T-helper 17 cell (primary cell): ENCODE data around the gene USP35. TPM values are rescaled to one million over a fixed set of nuclear protein-coding genes. Genes with fewer than 3 reads are reported as not detected.

Source experiments
- ATAC-seq: fragments of 150-1000 bp; cut with Tn5 transposase; 2 replicates; pipeline ENCODE4 v1.10.0; 2021; ENCODE audit warnings: mild to moderate bottlenecking, moderate library complexity
- DNase-seq, 3 donors: peaks; one replicate each; pipeline versions ENCODE4 v3.0.0 to v3.0.0-alpha.2; 2020 to 2021
- H3K9me3 ChIP-seq: one replicate; pipeline ENCODE4 v1.7.0; 2013; ENCODE audit warnings: low read length, mild to moderate bottlenecking; ENCODE audit not compliant: control insufficient read depth, poor library complexity, severe bottlenecking
- H3K27ac Mint-ChIP-seq: one replicate; pipeline ENCODE4 v1.8.0; 2022; ENCODE audit warnings: mild to moderate bottlenecking, moderate library complexity, mixed read lengths
- H3K27me3 Mint-ChIP-seq: one replicate; pipeline ENCODE4 v1.8.0; 2022; ENCODE audit warnings: mixed read lengths
- H3K36me3 Mint-ChIP-seq: one replicate; pipeline ENCODE4 v1.8.0; 2022; ENCODE audit warnings: low read depth, mixed read lengths
- H3K4me1 Mint-ChIP-seq: one replicate; pipeline ENCODE4 v1.8.0; 2022; ENCODE audit warnings: mild to moderate bottlenecking, mixed read lengths
- H3K4me3 Mint-ChIP-seq: one replicate; pipeline ENCODE4 v1.8.0; 2022; ENCODE audit warnings: mild to moderate bottlenecking, moderate library complexity, mixed read lengths
- total RNA-seq, 4 donors: library from RNA in 2 of 4; stranded (reverse) in 2 of 4; gene quantifications; one replicate each; pipeline ENCODE4 v1.2.3 and lab custom pipeline; 2022 to 2026

Gene USP35
- total RNA-seq, 2 donors from 2014 or later = 10.5 to 13.4 TPM

- Mint-ChIP-seq H3K27me3 (no peaks in the 10 kb centered on the region), H3K4me1 (peaks cover 46% of the 10 kb centered on the region), H3K36me3 (no peaks in the 10 kb centered on the region), H3K27ac (peak overlapping the region; percentile 85), H3K4me3 (no peak overlapping the region)
- H3K9me3 ChIP-seq = no peaks in the 10 kb centered on the region
- no peak for ATAC-seq
- DNase-seq = no peak
These were observed 5.1 kb downstream of the USP35 start for GRCh38 chr11:78193806-78194205.

GRCh38 chr11:78194490-78194889, 5.8 kb downstream of the USP35 start:
- no peak for ATAC-seq
- peaks cover 41% of the 10 kb centered on the region for H3K4me1 Mint-ChIP-seq

GRCh38 chr11:78195917-78196560, 7.3 kb downstream of the USP35 start:
- ATAC-seq (no peak), DNase-seq (no peak)
- no peaks in the 10 kb centered on the region for H3K27me3 Mint-ChIP-seq
- no peaks in the 10 kb centered on the region for H3K9me3 ChIP-seq
- no peaks in the 10 kb centered on the region for H3K36me3 Mint-ChIP-seq
- no peak overlapping the region for H3K4me3 Mint-ChIP-seq
- H3K4me1 Mint-ChIP-seq = peaks cover 25% of the 10 kb centered on the region
- no peak overlapping the region for H3K27ac Mint-ChIP-seq

More at GRCh38 chr11:78194490-78194889, 5.8 kb downstream of the USP35 start:
- Mint-ChIP-seq H3K4me3 (no peak overlapping the region), H3K36me3 (no peaks in the 10 kb centered on the region), H3K27me3 (no peaks in the 10 kb centered on the region), H3K27ac (peak overlapping the region; percentile 74)
- no peak for DNase-seq
- no peaks in the 10 kb centered on the region for H3K9me3 ChIP-seq

- ATAC-seq = no peak
- H3K36me3 Mint-ChIP-seq = no peaks in the 10 kb centered on the region
- no peak overlapping the region for H3K27ac Mint-ChIP-seq
- no peaks in the 10 kb centered on the region for H3K27me3 Mint-ChIP-seq
- H3K4me3 Mint-ChIP-seq = no peak overlapping the region
- no peaks in the 10 kb centered on the region for H3K9me3 ChIP-seq
- DNase-seq = no peak
- H3K4me1 Mint-ChIP-seq = peaks cover 26% of the 10 kb centered on the region
These were observed 8.0 kb downstream of the USP35 start for GRCh38 chr11:78196661-78197091.

- H3K4me1 Mint-ChIP-seq = peaks cover 33% of the 10 kb centered on the region
- H3K9me3 ChIP-seq = no peaks in the 10 kb centered on the region
- ATAC-seq (no peak), DNase-seq (no peak)
- H3K4me3 Mint-ChIP-seq = no peak overlapping the region
- no peaks in the 10 kb centered on the region for H3K36me3 Mint-ChIP-seq
- H3K27ac Mint-ChIP-seq = peak overlapping the region; percentile 100
- H3K27me3 Mint-ChIP-seq = no peaks in the 10 kb centered on the region
These were observed 9.1 kb downstream of the USP35 start for GRCh38 chr11:78197816-78198215.

GRCh38 chr11:78199015-78199652, 10.4 kb downstream of the USP35 start:
- no peaks in the 10 kb centered on the region for H3K36me3 Mint-ChIP-seq
- H3K27ac Mint-ChIP-seq = peak overlapping the region; percentile 100
- no peak overlapping the region for H3K4me3 Mint-ChIP-seq
- H3K4me1 Mint-ChIP-seq = peaks cover 31% of the 10 kb centered on the region
- no peak for DNase-seq
- ATAC-seq = no peak
- no peaks in the 10 kb centered on the region for H3K9me3 ChIP-seq
- H3K27me3 Mint-ChIP-seq = no peaks in the 10 kb centered on the region

GRCh38 chr11:78199653-78200015, 10.9 kb downstream of the USP35 start:
- H3K4me1 Mint-ChIP-seq = peaks cover 30% of the 10 kb centered on the region
- H3K36me3 Mint-ChIP-seq = no peaks in the 10 kb centered on the region
- ATAC-seq (no peak), DNase-seq (no peak)
- H3K4me3 Mint-ChIP-seq = no peak overlapping the region
- no peaks in the 10 kb centered on the region for H3K27me3 Mint-ChIP-seq
- no peaks in the 10 kb centered on the region for H3K9me3 ChIP-seq
- peak overlapping the region; percentile 100 for H3K27ac Mint-ChIP-seq

GRCh38 chr11:78200061-78200460, 11.3 kb downstream of the USP35 start:
- peak overlapping the region; percentile 100 for H3K27ac Mint-ChIP-seq
- H3K4me3 Mint-ChIP-seq = no peak overlapping the region
- peaks cover 29% of the 10 kb centered on the region for H3K4me1 Mint-ChIP-seq

GRCh38 chr11:78200553-78200952, 11.8 kb downstream of the USP35 start:
- H3K27me3 Mint-ChIP-seq = no peaks in the 10 kb centered on the region
- H3K36me3 Mint-ChIP-seq = no peaks in the 10 kb centered on the region
- no peaks in the 10 kb centered on the region for H3K9me3 ChIP-seq
- no peak overlapping the region for H3K4me3 Mint-ChIP-seq
- H3K4me1 Mint-ChIP-seq = peaks cover 29% of the 10 kb centered on the region
- DNase-seq (no peak), ATAC-seq (no peak)
- H3K27ac Mint-ChIP-seq = peak overlapping the region; percentile 100

More at GRCh38 chr11:78200061-78200460, 11.3 kb downstream of the USP35 start:
- H3K27me3 Mint-ChIP-seq = no peaks in the 10 kb centered on the region
- no peak for DNase-seq
- no peaks in the 10 kb centered on the region for H3K36me3 Mint-ChIP-seq
- no peak for ATAC-seq
- H3K9me3 ChIP-seq = no peaks in the 10 kb centered on the region

GRCh38 chr11:78201096-78201818, 12.5 kb downstream of the USP35 start:
- Mint-ChIP-seq H3K36me3 (no peaks in the 10 kb centered on the region), H3K27me3 (no peaks in the 10 kb centered on the region), H3K4me1 (peaks cover 29% of the 10 kb centered on the region), H3K4me3 (peak overlapping the region; percentile 95), H3K27ac (peak overlapping the region; percentile 100)
- ATAC-seq (no peak), DNase-seq (no peak)
- no peaks in the 10 kb centered on the region for H3K9me3 ChIP-seq

GRCh38 chr11:78202733-78203167, 14.0 kb downstream of the USP35 start:
- H3K9me3 ChIP-seq = no peaks in the 10 kb centered on the region
- Mint-ChIP-seq H3K36me3 (no peaks in the 10 kb centered on the region), H3K4me3 (peak overlapping the region; percentile 95), H3K27ac (peak overlapping the region; percentile 100), H3K4me1 (peaks cover 29% of the 10 kb centered on the region), H3K27me3 (no peaks in the 10 kb centered on the region)
- peak; percentile 85 for ATAC-seq
- DNase-seq = peak in 2 of 3 donors; percentile 41 to 63

- DNase-seq (peak in 2 of 3 donors; percentile 38 to 59), ATAC-seq (peak; percentile 83)
- Mint-ChIP-seq H3K36me3 (no peaks in the 10 kb centered on the region), H3K27me3 (no peaks in the 10 kb centered on the region), H3K4me3 (peak overlapping the region; percentile 95), H3K4me1 (peaks cover 29% of the 10 kb centered on the region), H3K27ac (peak overlapping the region; percentile 100)
- no peaks in the 10 kb centered on the region for H3K9me3 ChIP-seq
These were observed 14.5 kb downstream of the USP35 start for GRCh38 chr11:78203184-78203583.

GRCh38 chr11:78205256-78205655, 16.5 kb downstream of the USP35 start:
- H3K27ac Mint-ChIP-seq = peak overlapping the region; percentile 100
- ATAC-seq (no peak), DNase-seq (no peak)
- H3K4me3 Mint-ChIP-seq = no peak overlapping the region
- H3K9me3 ChIP-seq = no peaks in the 10 kb centered on the region
- H3K4me1 Mint-ChIP-seq = peaks cover 29% of the 10 kb centered on the region
- peaks cover 4% of the 10 kb centered on the region for H3K36me3 Mint-ChIP-seq
- H3K27me3 Mint-ChIP-seq = no peaks in the 10 kb centered on the region
